ENCODE measurements around the gene NFE2L3.

GRCh38 chr7:26105236-26105635 is 46.8 kb upstream of the NFE2L3 start:
- TF ChIP-seq CTCF (conservative IDR thresholded peaks at IDR 0.05; ENCODE audit: low read length) (no peak), EZH2phosphoT487 (IDR thresholded peaks at IDR 0.05; ENCODE audit: borderline replicate concordance) (no peak)
